IPS DF 6.9 (cell line): ENCODE data around the gene CDC20.
"Not testable (repeated sequence)": the region's sequence is repeated elsewhere in the genome, so short reads cannot be mapped to it uniquely, and the experiment has no call there.

Source experiments
- DNase-seq: peaks from one replicate; pipeline ENCODE4 v3.0.0-alpha.2; 2013; ENCODE audit warnings: low read depth, low spot score
- H3K27ac ChIP-seq: one replicate; pipeline ENCODE4 v1.5.1; 2013; ENCODE audit warnings: low read length, control low read depth
- H3K27me3 ChIP-seq: 2 replicates; pipeline ENCODE4 v1.6.1; 2013; ENCODE audit warnings: mild to moderate bottlenecking, low read length; ENCODE audit not compliant: control insufficient read depth, insufficient read depth
- H3K36me3 ChIP-seq: 2 replicates; pipeline ENCODE4 v1.6.1; 2013; ENCODE audit warnings: low read length; ENCODE audit not compliant: control insufficient read depth, insufficient read depth
- H3K4me1 ChIP-seq: 2 replicates; pipeline ENCODE4 v1.6.1; 2013; ENCODE audit warnings: low read length; ENCODE audit not compliant: control insufficient read depth, insufficient read depth
- H3K4me3 ChIP-seq: 2 replicates; pipeline ENCODE4 v1.5.1; 2013; ENCODE audit warnings: mild to moderate bottlenecking, low read length
- H3K9me3 ChIP-seq: 2 replicates; pipeline ENCODE4 v1.6.1; 2013; ENCODE audit warnings: low read length, inconsistent platforms; ENCODE audit not compliant: control insufficient read depth, insufficient read depth
- WGBS: extraction: QIAGEN DNeasy Blood & Tissue Kit; methylation state at CpG from one replicate; pipeline ENCODE4 v1.1.7; 2013; ENCODE audit warnings: mixed read lengths, missing lambda C conversion rate; ENCODE audit not compliant: insufficient read length, insufficient coverage; 5-methylcytosine and 5-hydroxymethylcytosine counted together

The CDC20 gene

GRCh38 chr1:43400441-43400840, 41.7 kb downstream of the CDC20 start:
- not testable (repeated sequence) for H3K27me3 ChIP-seq, H3K4me3 ChIP-seq, H3K36me3 ChIP-seq, H3K9me3 ChIP-seq, H3K27ac ChIP-seq, DNase-seq, H3K4me1 ChIP-seq
- WGBS = no CpG with 5 or more reads among the region's 9 CpGs

- no CpG with 5 or more reads among the region's 6 CpGs for WGBS
- Histone ChIP-seq H3K9me3 (no peaks in the 10 kb centered on the region), H3K27me3 (no peaks in the 10 kb centered on the region), H3K4me3 (no peak overlapping the region), H3K36me3 (no peaks in the 10 kb centered on the region), H3K4me1 (no peaks in the 10 kb centered on the region), H3K27ac (no peak overlapping the region)
- DNase-seq = no peak
Measured at GRCh38 chr1:43402089-43402865, 43.5 kb downstream of the CDC20 start.

DNA sequence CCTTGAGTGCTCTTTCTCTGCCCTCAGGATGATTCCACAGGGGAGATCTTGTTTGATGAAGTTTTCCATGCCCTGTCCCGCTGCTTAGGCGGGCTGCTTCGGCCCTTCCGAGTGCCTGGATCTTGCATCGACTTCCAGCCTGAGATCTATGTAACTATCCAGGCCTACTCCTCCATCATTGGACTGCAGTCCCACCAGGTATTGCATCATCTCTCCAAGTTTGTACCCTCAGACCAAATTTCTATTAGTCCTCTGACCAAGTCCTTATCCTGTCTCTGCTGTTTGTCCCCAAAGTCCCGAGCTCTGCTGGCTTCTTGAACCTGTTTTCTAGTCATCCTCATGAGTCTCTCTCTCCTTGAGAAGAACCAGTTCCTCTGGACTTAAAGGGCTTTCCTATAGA, 45.6 kb downstream of the CDC20 start:
- Histone ChIP-seq H3K4me3 (no peak overlapping the region), H3K27me3 (no peaks in the 10 kb centered on the region), H3K36me3 (no peaks in the 10 kb centered on the region), H3K27ac (no peak overlapping the region), H3K9me3 (no peaks in the 10 kb centered on the region), H3K4me1 (no peaks in the 10 kb centered on the region)
- no CpG with 5 or more reads among the region's 6 CpGs for WGBS
- DNase-seq = no peak

DNA sequence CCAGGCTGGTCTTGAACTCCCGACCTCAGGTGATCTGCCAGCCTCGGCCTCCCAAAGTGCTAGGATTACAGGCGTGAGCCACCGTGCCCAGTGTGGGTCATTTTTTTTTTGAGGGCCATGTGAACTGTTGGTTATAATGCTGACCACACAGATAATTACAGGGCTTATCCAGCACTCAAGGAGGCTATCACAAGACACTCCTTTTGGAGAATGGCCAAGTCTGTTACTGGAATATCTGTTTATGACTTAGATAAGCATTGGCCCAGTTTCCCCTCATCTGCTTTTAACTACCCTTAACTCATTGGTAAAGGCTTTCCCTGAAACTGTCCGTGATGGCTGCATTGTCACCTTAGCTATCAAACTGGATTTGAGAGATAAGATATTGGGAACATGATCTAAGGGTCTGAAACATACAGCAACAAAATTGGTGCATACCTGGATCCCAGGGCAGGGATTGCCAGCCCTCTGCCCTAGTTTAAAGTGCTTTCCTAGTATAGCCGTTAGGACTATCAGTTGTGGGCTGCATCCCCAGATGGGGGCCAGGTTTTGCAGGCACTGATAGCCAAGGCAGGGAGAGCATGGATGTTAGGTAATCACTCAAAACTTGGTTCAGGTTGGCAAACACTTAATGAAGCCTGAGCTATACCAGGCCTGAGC, 46.6 kb downstream of the CDC20 start:
- H3K4me1 ChIP-seq = no peaks in the 10 kb centered on the region
- no peak overlapping the region for H3K4me3 ChIP-seq
- H3K36me3 ChIP-seq = no peaks in the 10 kb centered on the region
- H3K27ac ChIP-seq = no peak overlapping the region
- no peaks in the 10 kb centered on the region for H3K9me3 ChIP-seq
- H3K27me3 ChIP-seq = no peaks in the 10 kb centered on the region
- no peak for DNase-seq
- no CpG with 5 or more reads among the region's 6 CpGs for WGBS

- no peak for DNase-seq
- Histone ChIP-seq H3K9me3 (no peaks in the 10 kb centered on the region), H3K4me1 (no peaks in the 10 kb centered on the region), H3K36me3 (no peaks in the 10 kb centered on the region), H3K27me3 (no peaks in the 10 kb centered on the region), H3K4me3 (no peak overlapping the region), H3K27ac (no peak overlapping the region)
- no CpG with 5 or more reads among the region's 2 CpGs for WGBS
Measured at GRCh38 chr1:43405876-43406234, 47.1 kb downstream of the CDC20 start.

GRCh38 chr1:43410571-43410970, 51.8 kb downstream of the CDC20 start:
- H3K4me3 ChIP-seq = no peak overlapping the region
- no peaks in the 10 kb centered on the region for H3K4me1 ChIP-seq
- no peaks in the 10 kb centered on the region for H3K9me3 ChIP-seq
- no CpG with 5 or more reads among the region's 3 CpGs for WGBS
- no peaks in the 10 kb centered on the region for H3K27me3 ChIP-seq
- no peak for DNase-seq
- H3K27ac ChIP-seq = no peak overlapping the region
- no peaks in the 10 kb centered on the region for H3K36me3 ChIP-seq
